COLO668 (cell line): ENCODE data around the gene PRM1.
"Not testable (repeated sequence)": the region's sequence is repeated elsewhere in the genome, so short reads cannot be mapped to it uniquely, and the experiment has no call there.

Experiments
- DNase-seq: peaks from one replicate; lab custom pipeline; 2025; ENCODE audit not compliant: unreplicated experiment; lab: John Stamatoyannopoulos, UW

Gene PRM1

GRCh38 chr16:11314309-11314894, 33.3 kb upstream of the PRM1 start:
- DNase-seq: no peak

DNA sequence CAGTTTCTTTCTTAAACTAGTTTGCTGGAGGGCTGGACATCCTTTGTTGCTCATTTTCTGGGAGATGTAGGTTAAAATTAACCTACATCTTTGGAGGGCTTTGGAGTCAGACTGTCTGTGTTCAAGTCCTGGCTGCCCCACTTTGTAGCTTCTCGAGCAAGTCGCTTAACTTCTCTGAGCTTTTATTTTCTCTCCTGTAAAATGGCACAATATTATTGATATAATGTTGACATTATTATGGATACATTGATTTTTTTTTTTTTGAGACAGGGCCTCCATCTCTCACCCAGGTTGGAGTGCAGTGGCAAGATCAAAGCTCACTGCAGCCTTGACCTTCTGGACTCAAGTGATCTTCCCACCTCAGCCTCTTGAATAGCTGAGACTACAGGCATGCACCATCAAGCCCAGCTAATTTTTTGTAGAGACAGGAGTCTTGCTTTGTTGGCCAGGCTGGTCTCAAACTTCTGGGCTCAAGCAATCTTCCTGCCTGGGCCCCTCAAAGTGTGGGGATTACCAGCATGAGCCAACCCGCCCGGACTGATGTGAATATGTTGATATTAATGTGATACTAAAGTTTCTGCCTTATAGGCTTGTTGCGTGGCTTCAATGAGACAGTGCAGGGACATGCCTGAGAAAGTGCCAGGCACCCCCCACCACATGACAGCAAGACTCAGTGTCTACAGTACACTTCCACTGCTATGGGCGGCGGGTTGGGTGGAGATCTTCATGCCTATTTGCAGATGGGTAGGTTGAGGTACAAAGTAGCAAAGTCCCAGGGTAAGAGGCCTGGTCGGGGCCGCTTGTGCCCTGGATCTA, 32.6 kb upstream of the PRM1 start:
- DNase-seq: no peak

DNA sequence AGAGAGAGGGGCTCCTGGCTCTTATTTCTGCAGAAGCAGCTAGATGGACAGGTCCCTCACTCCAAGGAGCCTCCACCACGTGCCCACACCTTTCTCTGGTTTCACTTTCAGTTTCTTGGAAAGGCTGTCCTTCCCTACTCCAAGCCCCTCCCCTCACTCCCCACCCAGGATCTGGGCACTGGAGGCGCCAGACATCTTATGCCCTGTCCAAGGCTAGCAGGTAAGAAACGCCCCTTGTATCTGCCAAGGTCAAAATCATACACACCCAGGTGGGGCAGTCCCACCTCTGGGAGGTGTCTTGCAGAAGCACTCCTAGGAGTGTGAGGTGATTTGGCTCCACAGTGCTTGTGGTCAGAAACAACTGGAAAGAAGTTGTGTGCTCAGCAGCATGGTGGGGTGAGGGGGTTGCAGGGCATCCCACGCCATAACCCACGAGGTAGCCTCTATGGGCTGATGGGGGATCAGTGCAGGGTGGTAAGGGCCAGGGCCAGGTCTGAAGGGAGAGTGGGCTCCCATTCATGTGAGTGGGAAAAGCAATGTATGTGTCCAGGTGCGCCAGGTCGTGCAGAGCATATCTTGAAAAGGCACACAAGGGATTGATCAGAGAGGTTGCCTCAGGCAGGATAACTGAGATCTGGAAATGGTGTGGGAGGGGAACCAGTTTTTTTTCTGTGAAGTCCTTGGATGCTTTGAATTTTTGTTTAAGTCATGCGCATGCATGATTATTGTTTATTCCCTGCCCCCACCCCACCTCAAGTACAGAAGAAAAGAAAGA, 31.8 kb upstream of the PRM1 start:
- peak; percentile 14 for DNase-seq

GRCh38 chr16:11310997-11311561, 29.9 kb upstream of the PRM1 start:
- no peak for DNase-seq

GRCh38 chr16:11310634-11310977, 29.5 kb upstream of the PRM1 start:
- DNase-seq: no peak

- peak; percentile 25 for DNase-seq
These were observed 28.9 kb upstream of the PRM1 start for GRCh38 chr16:11309895-11310633.

DNA sequence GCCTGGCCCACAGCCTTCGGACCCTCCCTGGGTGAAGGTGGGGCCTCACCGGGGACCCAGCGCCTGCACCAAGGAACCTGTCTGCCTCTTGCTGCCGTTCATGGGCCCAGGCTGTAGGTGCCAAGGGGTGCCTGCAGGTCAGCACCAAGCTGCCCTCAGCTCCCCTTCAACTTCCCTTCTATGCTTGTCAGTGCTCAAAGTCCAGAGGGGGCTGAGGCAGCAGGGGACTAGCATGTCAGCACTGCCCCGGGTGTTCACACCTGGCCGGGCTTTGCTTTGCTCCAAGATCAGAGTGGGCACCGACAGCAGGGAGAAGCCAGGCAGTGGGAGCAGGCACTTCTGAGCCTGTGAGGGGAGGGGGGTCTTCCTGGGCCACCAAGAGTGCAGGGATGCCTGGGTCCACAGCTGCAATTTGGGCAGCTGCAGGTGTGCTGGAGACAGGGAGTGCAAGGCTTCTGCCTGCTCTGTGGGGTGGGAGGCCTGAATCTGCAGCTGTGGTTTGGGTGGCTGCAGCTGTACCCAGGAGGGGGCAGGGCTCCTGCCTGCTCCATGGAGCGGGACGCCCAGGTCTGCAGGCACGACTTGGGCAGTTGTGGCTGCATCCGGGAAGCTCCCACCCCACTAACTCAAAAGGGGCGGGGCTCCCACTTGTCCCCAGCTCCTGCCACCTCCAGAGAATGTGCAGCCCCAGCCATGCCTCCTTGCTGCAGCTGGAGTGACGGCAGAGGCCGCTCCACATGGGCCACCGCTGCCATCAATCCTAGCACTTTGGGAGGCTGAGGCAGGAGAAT, 27.6 kb upstream of the PRM1 start:
- DNase-seq: peak; percentile 70

GRCh38 chr16:11307639-11308492, 26.7 kb upstream of the PRM1 start:
- DNase-seq: no peak

GRCh38 chr16:11306997-11307638, 26.0 kb upstream of the PRM1 start:
- no peak for DNase-seq

GRCh38 chr16:11306381-11306780, 25.3 kb upstream of the PRM1 start:
- DNase-seq: no peak

- DNase-seq: peak; percentile 26
These were observed 22.4 kb upstream of the PRM1 start for GRCh38 chr16:11303405-11304138.

DNA sequence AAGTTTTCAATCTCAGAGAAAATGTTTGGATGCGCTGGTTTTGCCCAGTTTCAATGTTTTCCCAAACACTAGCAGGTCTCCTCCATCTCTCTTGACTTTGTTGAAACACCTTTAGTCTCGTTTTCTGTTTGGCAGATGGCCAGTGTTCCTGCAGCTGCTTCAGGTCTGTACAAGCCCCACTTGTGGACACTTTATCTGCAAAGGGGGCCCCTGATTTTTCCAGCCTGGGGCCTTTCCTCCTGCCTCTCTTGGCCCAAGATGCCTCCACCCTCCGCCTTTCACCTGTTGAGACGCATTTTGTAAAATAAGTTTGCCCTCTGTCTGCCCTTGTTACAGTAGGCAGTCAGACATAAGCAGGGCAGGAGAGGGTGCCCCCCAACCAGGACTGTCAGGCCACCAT, 21.8 kb upstream of the PRM1 start:
- DNase-seq: peak; percentile 68

DNA sequence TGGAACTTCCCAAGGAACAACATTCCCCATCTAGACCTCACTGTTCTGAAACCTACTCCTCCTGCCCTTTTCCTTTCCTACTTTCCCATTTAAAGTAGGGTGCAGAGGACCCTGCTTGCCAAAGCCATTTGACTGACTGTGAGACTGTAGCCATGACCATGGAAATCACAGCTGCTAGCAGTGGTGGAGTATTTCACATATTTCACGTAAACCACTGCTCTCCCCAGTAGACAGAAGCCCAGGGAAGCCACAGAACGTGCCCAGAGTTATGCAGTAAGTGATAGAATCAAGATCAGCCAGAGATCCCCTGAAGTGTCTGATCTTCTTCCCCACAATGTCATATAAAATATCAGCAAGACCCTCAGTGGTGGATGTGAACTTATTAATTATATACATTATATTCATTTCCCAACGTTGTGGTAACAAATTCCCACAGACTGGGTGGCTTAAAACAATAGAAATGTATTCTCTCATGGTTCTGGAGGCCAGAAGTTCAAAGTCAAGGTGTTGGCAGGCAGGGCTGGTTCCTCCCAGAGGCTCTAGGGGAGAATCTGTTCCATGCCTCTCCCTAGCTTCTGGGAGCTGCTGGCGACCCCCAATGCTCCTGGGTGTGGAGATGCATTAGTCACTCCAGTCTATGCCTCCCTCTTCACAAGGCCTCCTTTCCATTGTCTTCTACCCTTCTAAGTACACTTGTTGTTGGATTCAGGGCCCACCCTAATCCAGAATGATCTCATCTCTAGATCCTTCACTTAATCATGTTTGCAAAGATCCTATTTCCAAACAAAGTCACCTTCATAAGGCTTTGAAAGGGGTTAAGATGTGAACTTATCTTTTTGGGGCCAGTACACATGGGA, 20.7 kb upstream of the PRM1 start:
- no peak for DNase-seq

- no peak for DNase-seq
These were observed 19.4 kb upstream of the PRM1 start for GRCh38 chr16:11300560-11300892.

DNA sequence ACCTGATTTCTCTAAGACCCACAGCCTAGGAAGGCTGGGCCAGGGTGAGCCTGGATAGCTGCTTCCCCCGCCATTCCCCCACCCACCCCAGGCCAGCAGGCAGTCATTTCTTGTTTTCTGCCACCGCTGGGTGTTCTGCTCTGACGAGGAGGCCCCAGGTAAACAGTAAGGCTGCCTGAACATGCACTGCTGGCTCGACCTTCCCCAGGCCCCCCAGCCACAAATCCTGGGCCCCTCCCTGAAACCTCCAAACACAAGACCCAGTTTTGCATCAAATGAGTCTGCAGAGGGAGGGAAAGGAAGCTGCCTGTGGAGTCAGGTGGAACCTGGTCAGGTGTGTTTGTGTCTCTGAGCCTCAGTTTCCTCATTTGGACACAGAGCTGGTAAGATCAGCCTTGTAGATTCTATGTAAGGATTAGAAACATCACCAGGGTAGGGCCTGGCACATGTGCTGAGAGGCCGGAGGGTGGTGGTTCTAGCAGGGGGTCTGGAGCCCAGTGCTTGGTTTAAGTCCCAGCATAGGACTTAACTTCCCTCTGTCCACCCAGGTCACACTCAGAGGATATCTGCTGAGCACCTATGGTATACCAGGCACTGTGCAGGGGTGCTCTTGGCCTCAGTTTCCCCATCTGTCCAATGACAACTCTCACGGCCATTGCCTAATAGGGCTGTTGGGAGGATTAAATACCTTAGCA, 18.9 kb upstream of the PRM1 start:
- DNase-seq: no peak

DNA sequence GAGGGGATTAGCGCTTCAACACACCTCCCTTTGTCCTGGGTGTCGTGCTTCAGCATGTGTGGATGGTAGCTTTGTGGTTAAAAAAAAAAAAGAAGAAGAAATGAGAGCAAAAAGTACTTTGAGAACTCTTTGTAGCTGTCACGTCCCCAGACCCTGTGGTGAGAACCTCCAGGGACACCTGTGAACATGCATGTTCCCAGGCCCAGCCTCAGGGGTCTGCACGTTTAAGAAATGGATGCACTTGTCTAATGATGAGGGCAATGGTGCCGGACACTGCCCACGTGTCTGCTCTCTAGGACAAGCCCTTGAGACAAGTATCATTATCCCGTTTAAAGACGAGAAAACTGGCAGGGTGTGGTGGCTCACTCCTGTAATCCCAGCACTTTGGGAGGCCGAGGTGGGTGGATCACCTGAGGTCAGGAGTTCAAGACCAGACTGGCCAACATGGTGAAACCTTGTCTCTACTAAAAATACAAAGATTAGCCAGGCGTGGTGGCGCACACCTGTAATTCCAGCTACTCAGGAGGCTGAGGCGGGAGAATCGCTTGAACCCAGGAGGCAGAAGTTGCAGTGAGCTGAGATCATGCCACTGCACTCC, 17.9 kb upstream of the PRM1 start:
- not testable (repeated sequence) for DNase-seq
